Measurements from ENCODE around the gene TMEM225B.
"Not testable (repeated sequence)": the region's sequence is repeated elsewhere in the genome, so short reads cannot be mapped to it uniquely, and the experiment has no call there.

TMEM225B gene

GRCh38 chr7:99579281-99579955 is 18.6 kb upstream of the TMEM225B start:
- DNase-seq (ENCODE audit: low read depth in 2 of 3, low spot score in 2 of 3), result no peak

- peak in 2 of 3 experiments; percentile 23 to 37 for DNase-seq (ENCODE audit: low read depth in 2 of 3, low spot score in 2 of 3)
Measured at GRCh38 chr7:99579956-99580777, 17.9 kb upstream of the TMEM225B start.

GRCh38 chr7:99580778-99581332 is 17.2 kb upstream of the TMEM225B start:
- not testable (repeated sequence) for DNase-seq (ENCODE audit: low read depth in 2 of 3, low spot score in 2 of 3)

GRCh38 chr7:99588868-99589267 is 9.2 kb upstream of the TMEM225B start:
- DNase-seq (ENCODE audit: low read depth in 2 of 3, low spot score in 2 of 3), result no peak

GRCh38 chr7:99594948-99595745 is 2.9 kb upstream of the TMEM225B start:
- no peak for DNase-seq (ENCODE audit: low read depth in 2 of 3, low spot score in 2 of 3)

GRCh38 chr7:99596408-99596955 is 1.6 kb upstream of the TMEM225B start:
- DNase-seq (ENCODE audit: low read depth in 2 of 3, low spot score in 2 of 3), result no peak

- no peak for DNase-seq (ENCODE audit: low read depth in 2 of 3, low spot score in 2 of 3)
Measured at GRCh38 chr7:99599836-99600235, 1.8 kb downstream of the TMEM225B start.

GRCh38 chr7:99601656-99602310 is 3.7 kb downstream of the TMEM225B start:
- DNase-seq (ENCODE audit: low read depth in 2 of 3, low spot score in 2 of 3), result no peak

GRCh38 chr7:99605527-99605926 is 7.5 kb downstream of the TMEM225B start:
- no peak for DNase-seq (ENCODE audit: low read depth in 2 of 3, low spot score in 2 of 3)

- no peak for DNase-seq (ENCODE audit: low read depth in 2 of 3, low spot score in 2 of 3)
Measured at GRCh38 chr7:99606531-99606930, 8.5 kb downstream of the TMEM225B start.

GRCh38 chr7:99607548-99607947 is 9.5 kb downstream of the TMEM225B start:
- DNase-seq (ENCODE audit: low read depth in 2 of 3, low spot score in 2 of 3), result no peak

GRCh38 chr7:99614495-99614894 is 16.4 kb downstream of the TMEM225B start:
- no peak for DNase-seq (ENCODE audit: low read depth in 2 of 3, low spot score in 2 of 3)

GRCh38 chr7:99615989-99616358 is 17.9 kb downstream of the TMEM225B start:
- DNase-seq (ENCODE audit: low read depth in 2 of 3, low spot score in 2 of 3), result no peak

GRCh38 chr7:99616359-99617191 is 18.5 kb downstream of the TMEM225B start, which contains the start of gene ZSCAN25:
Gene ZSCAN25 (plus strand): TSS chr7:99616946. CDS start chr7:99619607, 2,661 bp downstream.
- peak; percentile 68 to 75 (median 71) for DNase-seq (ENCODE audit: low read depth in 2 of 3, low spot score in 2 of 3)

GRCh38 chr7:99617192-99617781 is 19.2 kb downstream of the TMEM225B start:
- DNase-seq (ENCODE audit: low read depth in 2 of 3, low spot score in 2 of 3), result no peak

GRCh38 chr7:99618726-99619125 is 20.7 kb downstream of the TMEM225B start:
- no peak for DNase-seq (ENCODE audit: low read depth in 2 of 3, low spot score in 2 of 3)

GRCh38 chr7:99619571-99620130 is 21.6 kb downstream of the TMEM225B start:
- no peak for DNase-seq (ENCODE audit: low read depth in 2 of 3, low spot score in 2 of 3)

GRCh38 chr7:99621271-99621670 is 23.2 kb downstream of the TMEM225B start:
- no peak for DNase-seq (ENCODE audit: low read depth in 2 of 3, low spot score in 2 of 3)

GRCh38 chr7:99622596-99622995 is 24.5 kb downstream of the TMEM225B start:
- no peak for DNase-seq (ENCODE audit: low read depth in 2 of 3, low spot score in 2 of 3)
